Measurements from ENCODE around the gene CHRM1. TPM values are rescaled to one million over a fixed set of nuclear protein-coding genes. Genes with fewer than 3 reads are reported as not detected.
"Not testable (repeated sequence)": the region's sequence is repeated elsewhere in the genome, so short reads cannot be mapped to it uniquely, and the experiment has no call there.

CHRM1 gene
- total RNA-seq, 1 donor from 2014 or later = 6.8 TPM

DNA sequence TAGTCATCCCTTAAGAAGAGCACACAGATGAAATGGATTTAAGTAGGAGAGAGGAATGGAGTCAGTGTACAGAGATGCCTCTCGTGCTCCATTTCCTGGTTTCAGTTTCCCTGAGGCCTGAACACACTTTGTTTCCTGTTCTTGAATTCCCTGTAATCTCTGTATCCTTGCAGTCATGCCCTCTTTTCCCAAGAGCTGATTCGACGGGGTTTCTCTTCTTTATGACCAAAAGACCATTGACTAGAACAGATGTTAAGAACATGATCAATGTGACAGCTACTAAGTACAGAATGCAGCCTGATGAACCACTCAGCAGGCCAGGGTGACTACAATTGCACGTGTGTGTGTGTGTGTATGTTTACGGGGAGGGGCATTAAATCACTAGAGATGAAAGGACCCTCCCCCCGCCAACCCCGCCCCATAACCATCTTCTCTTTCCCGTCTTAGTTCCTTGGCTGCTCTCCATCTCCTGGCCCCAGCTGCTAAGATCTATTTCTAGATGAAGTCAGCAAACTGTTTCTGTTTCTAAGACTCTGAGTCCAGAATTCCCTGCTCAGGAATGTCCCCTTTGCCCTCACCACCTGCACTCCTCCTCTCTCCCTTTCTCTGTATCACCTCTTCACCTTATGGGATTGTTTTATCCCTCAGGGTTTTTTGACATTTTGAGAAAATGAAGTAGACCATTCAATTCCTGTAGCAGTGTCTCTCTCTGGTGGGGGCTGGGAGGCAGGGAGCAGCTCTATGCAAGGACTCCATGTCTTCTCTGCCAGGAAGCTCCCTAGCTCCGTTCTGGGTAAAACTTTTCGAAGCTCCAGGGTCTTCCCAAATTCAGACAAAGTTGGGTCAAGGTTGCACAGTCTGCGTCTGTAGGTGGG, 37.6 kb upstream of the CHRM1 start:
- no peaks in the 10 kb centered on the region for H3K27me3 ChIP-seq (ENCODE audit: low read depth)
- TF ChIP-seq, protein P1, sequence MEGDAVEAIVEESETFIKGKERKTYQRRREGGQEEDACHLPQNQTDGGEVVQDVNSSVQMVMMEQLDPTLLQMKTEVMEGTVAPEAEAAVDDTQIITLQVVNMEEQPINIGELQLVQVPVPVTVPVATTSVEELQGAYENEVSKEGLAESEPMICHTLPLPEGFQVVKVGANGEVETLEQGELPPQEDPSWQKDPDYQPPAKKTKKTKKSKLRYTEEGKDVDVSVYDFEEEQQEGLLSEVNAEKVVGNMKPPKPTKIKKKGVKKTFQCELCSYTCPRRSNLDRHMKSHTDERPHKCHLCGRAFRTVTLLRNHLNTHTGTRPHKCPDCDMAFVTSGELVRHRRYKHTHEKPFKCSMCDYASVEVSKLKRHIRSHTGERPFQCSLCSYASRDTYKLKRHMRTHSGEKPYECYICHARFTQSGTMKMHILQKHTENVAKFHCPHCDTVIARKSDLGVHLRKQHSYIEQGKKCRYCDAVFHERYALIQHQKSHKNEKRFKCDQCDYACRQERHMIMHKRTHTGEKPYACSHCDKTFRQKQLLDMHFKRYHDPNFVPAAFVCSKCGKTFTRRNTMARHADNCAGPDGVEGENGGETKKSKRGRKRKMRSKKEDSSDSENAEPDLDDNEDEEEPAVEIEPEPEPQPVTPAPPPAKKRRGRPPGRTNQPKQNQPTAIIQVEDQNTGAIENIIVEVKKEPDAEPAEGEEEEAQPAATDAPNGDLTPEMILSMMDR (IDR thresholded peaks at IDR 0.05) = no peak
- no peaks in the 10 kb centered on the region for H3K9me3 ChIP-seq
- H3K4me3 ChIP-seq = no peak overlapping the region
- H3K27ac ChIP-seq = peak overlapping the region; percentile 24
- ATAC-seq = no peak
- peaks cover 14% of the 10 kb centered on the region for H3K4me1 ChIP-seq
- intact Hi-C loops (cut with DNase I) = no loop called here
- no peak for DNase-seq
- H3K36me3 ChIP-seq = no peaks in the 10 kb centered on the region

DNA sequence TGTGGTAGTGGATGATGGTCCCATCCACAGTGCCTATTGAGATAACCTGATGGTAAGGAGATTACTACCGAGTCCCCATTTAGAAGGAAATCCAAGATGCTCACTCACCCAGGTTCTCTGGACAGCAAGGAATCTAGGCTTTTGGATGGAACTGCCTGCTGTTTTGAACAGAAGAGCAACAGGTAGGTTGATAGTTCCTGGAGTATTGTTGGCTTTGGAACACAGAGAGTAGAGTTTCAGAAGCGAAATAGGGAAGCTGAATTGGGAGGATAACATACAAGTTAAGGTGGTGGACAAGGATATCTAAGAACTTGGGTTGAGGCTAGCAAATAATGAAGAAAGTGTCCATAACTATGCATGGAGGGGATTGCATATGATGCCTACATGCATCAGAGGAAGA, 36.0 kb upstream of the CHRM1 start:
- Histone ChIP-seq H3K4me1 (peaks cover 14% of the 10 kb centered on the region), H3K27ac (no peak overlapping the region), H3K36me3 (no peaks in the 10 kb centered on the region), H3K4me3 (no peak overlapping the region), H3K9me3 (no peaks in the 10 kb centered on the region), H3K27me3 (ENCODE audit: low read depth) (no peaks in the 10 kb centered on the region)
- intact Hi-C loops (cut with DNase I) = no loop called here
- TF ChIP-seq, protein P1 (IDR thresholded peaks at IDR 0.05) = no peak
- no peak for ATAC-seq
- no peak for DNase-seq

DNA sequence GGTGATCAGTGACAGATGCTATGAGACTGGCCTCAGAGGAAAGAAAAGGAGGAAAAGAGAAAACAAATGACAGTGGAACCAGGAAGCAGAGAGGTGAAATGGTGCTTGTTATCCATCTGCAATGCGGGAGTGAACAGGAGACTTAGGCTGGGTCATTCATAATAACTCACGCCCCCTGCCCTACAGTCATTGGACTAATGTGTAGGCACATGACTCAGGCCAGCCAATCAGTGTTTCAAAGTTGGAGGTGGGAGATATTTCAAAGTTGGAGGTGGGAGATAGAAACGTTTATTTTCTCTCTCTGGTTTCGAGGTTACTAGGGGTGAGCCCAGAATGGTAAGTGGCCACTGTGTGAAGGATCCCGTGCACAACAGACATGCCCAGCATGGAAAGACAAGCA, 33.3 kb upstream of the CHRM1 start:
- H3K27ac ChIP-seq = no peak overlapping the region
- ATAC-seq (no peak), DNase-seq (no peak)
- H3K36me3 ChIP-seq = no peaks in the 10 kb centered on the region
- intact Hi-C loops (cut with DNase I) = no loop called here
- TF ChIP-seq, protein P1 (IDR thresholded peaks at IDR 0.05) = no peak
- H3K27me3 ChIP-seq (ENCODE audit: low read depth) = no peaks in the 10 kb centered on the region
- H3K4me1 ChIP-seq = peaks cover 13% of the 10 kb centered on the region
- H3K4me3 ChIP-seq = no peak overlapping the region
- no peaks in the 10 kb centered on the region for H3K9me3 ChIP-seq

DNA sequence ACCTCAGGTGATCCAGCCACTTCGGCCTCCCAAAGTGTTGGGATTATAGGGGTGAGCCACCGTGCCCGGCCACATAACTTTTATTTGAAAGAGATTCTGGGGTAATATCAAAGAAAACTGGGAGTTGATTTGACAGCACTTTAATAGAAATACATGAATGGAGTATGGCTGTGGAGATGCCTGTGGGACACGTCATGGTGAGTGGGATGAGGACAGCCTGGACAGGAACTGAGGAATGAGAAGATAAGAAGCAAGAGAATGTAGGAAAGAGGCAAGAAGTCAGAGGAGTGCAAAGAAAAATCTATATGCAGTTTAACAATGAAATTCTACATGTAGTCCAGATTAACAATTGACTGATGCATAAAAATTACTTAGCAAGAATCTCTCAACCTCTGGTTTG, 32.6 kb upstream of the CHRM1 start:
- DNase-seq (no peak), ATAC-seq (no peak)
- H3K9me3 ChIP-seq = no peaks in the 10 kb centered on the region
- H3K36me3 ChIP-seq = no peaks in the 10 kb centered on the region
- no peaks in the 10 kb centered on the region for H3K27me3 ChIP-seq (ENCODE audit: low read depth)
- no peak overlapping the region for H3K27ac ChIP-seq
- H3K4me3 ChIP-seq = no peak overlapping the region
- peaks cover 6% of the 10 kb centered on the region for H3K4me1 ChIP-seq
- TF ChIP-seq, protein P1 (IDR thresholded peaks at IDR 0.05) = no peak
- intact Hi-C loops (cut with DNase I) = no loop called here

DNA sequence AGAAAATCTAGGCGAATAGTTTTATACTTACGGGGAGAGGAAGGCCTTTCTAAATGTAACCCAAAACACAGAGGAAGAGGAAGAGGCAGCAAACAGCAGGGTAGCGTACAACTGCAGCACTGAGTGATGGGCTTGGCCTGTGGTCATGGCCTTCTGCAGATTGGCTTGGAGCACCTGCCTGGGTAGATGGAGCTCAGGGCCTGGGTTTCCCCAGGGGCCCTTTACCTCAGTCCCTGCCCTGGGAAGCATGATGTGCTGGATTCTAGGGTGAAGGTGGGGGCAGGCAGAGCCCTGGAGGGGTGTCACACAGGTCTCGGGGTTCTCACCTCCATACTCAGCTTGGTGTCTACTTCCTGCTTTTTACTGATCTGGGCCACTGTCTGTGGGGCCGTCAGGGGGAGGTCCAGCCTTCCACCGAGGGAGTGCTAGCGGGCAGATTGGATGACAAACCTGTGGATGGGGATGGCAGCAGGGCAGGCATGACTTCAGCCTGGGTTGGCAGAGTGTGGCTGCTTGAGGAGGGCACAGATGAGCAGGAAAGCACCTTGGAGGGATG, 27.7 kb upstream of the CHRM1 start:
- no peaks in the 10 kb centered on the region for H3K9me3 ChIP-seq
- ATAC-seq = no peak
- no peaks in the 10 kb centered on the region for H3K4me1 ChIP-seq
- H3K27ac ChIP-seq = no peak overlapping the region
- no peaks in the 10 kb centered on the region for H3K36me3 ChIP-seq
- H3K27me3 ChIP-seq (ENCODE audit: low read depth) = no peaks in the 10 kb centered on the region
- intact Hi-C loops (cut with DNase I) = no loop called here
- TF ChIP-seq, protein P1 (IDR thresholded peaks at IDR 0.05) = no peak
- no peak overlapping the region for H3K4me3 ChIP-seq
- DNase-seq = no peak

DNA sequence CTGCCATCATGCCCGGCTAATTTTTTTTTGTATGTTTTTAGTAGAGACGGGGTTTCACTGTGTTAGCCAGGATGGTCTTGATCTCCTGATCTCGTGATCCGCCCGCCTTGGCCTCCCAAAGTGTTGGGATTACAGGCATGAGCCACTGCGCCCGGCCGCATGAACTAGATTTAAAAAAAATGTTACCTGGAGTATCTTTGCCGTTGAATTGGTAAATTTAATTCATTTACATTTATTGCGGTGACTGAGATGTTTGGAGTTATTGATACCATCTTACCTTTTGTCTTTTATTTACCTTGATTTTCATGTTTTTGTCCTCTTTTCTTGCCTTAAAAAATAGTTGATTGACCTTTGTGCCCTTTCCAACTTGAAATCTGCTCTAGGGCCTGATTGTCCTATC, 24.4 kb upstream of the CHRM1 start:
- H3K4me1 ChIP-seq; H3K27me3 ChIP-seq (ENCODE audit: low read depth); H3K4me3 ChIP-seq; H3K9me3 ChIP-seq; DNase-seq; H3K27ac ChIP-seq; intact Hi-C loops (cut with DNase I); H3K36me3 ChIP-seq; ATAC-seq: not testable (repeated sequence)

DNA sequence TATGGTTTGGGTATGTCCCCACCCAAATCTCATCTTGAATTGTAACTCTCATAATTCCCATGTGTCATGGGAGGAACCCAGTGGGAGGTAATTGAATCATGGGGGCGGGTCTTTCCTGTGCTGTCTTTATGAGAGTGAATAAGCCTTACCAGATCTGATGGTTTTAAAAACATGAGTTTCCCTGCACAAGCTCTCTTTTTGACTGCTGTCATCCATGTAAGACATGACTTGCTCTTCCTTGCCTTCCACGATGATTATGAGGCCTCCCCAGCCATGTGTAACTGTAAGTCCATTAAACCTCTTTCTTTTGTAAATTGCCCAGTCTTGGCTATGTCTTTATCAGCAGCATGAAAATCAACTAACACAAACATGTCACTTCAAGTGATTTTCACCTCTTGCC, 16.4 kb upstream of the CHRM1 start:
- H3K27ac ChIP-seq; H3K4me1 ChIP-seq; DNase-seq; H3K36me3 ChIP-seq; H3K27me3 ChIP-seq (ENCODE audit: low read depth); H3K9me3 ChIP-seq; H3K4me3 ChIP-seq; ATAC-seq; intact Hi-C loops (cut with DNase I): not testable (repeated sequence)
